WTC11 (cell line): ENCODE data around the gene DNAJC12. TPM values are rescaled to one million over a fixed set of nuclear protein-coding genes. Genes with fewer than 3 reads are reported as not detected.
"Not testable (repeated sequence)": the region's sequence is repeated elsewhere in the genome, so short reads cannot be mapped to it uniquely, and the experiment has no call there.

Experiments used
- ATAC-seq: fragments of 200-7000 bp; cut with Tn5 transposase; 2 replicates; pipeline ENCODE4 v1.10.0; 2021; ENCODE audit warnings: mild to moderate bottlenecking, moderate library complexity
- CTCF ChIA-PET: fragments of 300-600 bp; sonication (Branson Sonifier 250); formaldehyde crosslinking; loops from one replicate; lab custom pipeline; 2021; ENCODE audit warnings: antibody characterized with exemption; lab: Charles Lee
- POLR2A ChIA-PET: fragments of 350-600 bp; sonication (Branson Sonifier 250); formaldehyde crosslinking; loops from one replicate; lab custom pipeline; 2021; ENCODE audit warnings: antibody characterized with exemption; lab: Charles Lee
- DNase-seq: peaks from one replicate; pipeline ENCODE4 v3.0.0; 2021; ENCODE audit warnings: low spot score
- H3K27ac Mint-ChIP-seq: 2 replicates; pipeline ENCODE4 v1.8.0; 2021; ENCODE audit warnings: mixed read lengths
- H3K27me3 Mint-ChIP-seq: 2 replicates; pipeline ENCODE4 v1.8.0; 2021; ENCODE audit warnings: low read depth, mild to moderate bottlenecking, moderate library complexity, mixed read lengths
- H3K36me3 Mint-ChIP-seq: 2 replicates; pipeline ENCODE4 v1.8.0; 2021; ENCODE audit warnings: mixed read lengths
- H3K4me1 Mint-ChIP-seq: 2 replicates; pipeline ENCODE4 v1.8.0; 2022; ENCODE audit warnings: mixed read lengths
- H3K4me3 Mint-ChIP-seq: 2 replicates; pipeline ENCODE4 v1.8.0; 2021; ENCODE audit warnings: mild to moderate bottlenecking, moderate library complexity, mixed read lengths
- H3K9me3 Mint-ChIP-seq: 2 replicates; pipeline ENCODE4 v1.8.0; 2021; ENCODE audit warnings: mixed read lengths
- ATF1 ChIP-seq: sonication (generic); formaldehyde crosslinking; IDR thresholded peaks from 2 replicates; pipeline ENCODE4 v1.8.1; 2023; ENCODE audit warnings: mild to moderate bottlenecking, moderate library complexity, missing genetic modification reagents
- GRHL2 ChIP-seq: fragments of 250-450 bp; sonication (Bioruptor Pico); IDR thresholded peaks from 2 replicates; pipeline ENCODE4 v1.8.0; 2022; ENCODE audit warnings: mild to moderate bottlenecking, moderate library complexity; ENCODE audit not compliant: insufficient replicate concordance, severe bottlenecking
- IRF2 ChIP-seq: sonication (generic); formaldehyde crosslinking; IDR thresholded peaks from 2 replicates; pipeline ENCODE4 v1.8.0; 2022; ENCODE audit warnings: low read depth, missing genetic modification reagents, borderline replicate concordance
- NR2C2 ChIP-seq: sonication (generic); formaldehyde crosslinking; IDR thresholded peaks from 2 replicates; pipeline ENCODE4 v1.8.0; 2022; ENCODE audit warnings: mild to moderate bottlenecking, missing genetic modification reagents
- TCF7 ChIP-seq: sonication (generic); formaldehyde crosslinking; IDR thresholded peaks from 2 replicates; pipeline ENCODE4 v1.8.0; 2022; ENCODE audit warnings: mild to moderate bottlenecking, low read depth, missing genetic modification reagents, moderate library complexity
- ZNF121 ChIP-seq: sonication (generic); formaldehyde crosslinking; IDR thresholded peaks from 2 replicates; pipeline ENCODE4 v1.8.0; 2023; ENCODE audit warnings: missing genetic modification reagents
- ZNF232 ChIP-seq: sonication (generic); formaldehyde crosslinking; IDR thresholded peaks from 2 replicates; pipeline ENCODE4 v1.8.0; 2022; ENCODE audit warnings: mild to moderate bottlenecking, missing genetic modification reagents
- total RNA-seq: library from RNA; stranded (reverse); gene quantifications from 3 replicates; pipeline ENCODE4 v1.2.3, GENCODE V29; 2021
- TF ChIP-seq, protein P1 (sequence below): fragments of 250-450 bp; sonication (Bioruptor Pico); conservative IDR thresholded peaks from 2 replicates; pipeline ENCODE4 v1.9.0; 2021; ENCODE audit warnings: mild to moderate bottlenecking
- TF ChIP-seq, protein P2 (sequence below): sonication (generic); formaldehyde crosslinking; IDR thresholded peaks from 2 replicates; pipeline ENCODE4 v1.8.0; 2023; ENCODE audit warnings: missing genetic modification reagents, mild to moderate bottlenecking, borderline replicate concordance
- TF ChIP-seq, protein P3 (sequence below): fragments of 200-600 bp; IDR thresholded peaks from 2 replicates; pipeline ENCODE4 v1.8.0; 2022; ENCODE audit warnings: antibody characterized with exemption

DNAJC12 gene
- total RNA-seq, 1 experiment from 2014 or later: 0.94 TPM

DNA sequence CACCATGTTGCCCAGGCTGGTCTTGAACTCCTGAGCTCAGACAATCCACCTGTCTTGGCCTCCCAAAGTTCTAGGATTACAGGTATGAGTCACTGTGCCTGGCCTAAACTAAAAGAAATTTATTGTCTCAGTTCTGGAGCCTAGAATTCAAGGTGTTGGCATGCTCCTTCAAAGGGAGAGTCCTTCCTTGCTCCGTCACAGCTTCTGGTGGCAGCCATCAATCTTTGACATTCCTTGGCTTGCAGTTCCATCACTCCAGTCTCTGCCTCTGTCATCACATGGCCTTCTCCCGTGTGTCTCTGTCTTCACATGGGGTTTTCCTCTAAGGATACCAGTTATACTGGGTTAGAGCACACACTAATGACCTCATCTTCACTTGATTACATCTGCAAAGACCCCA, 55.5 kb downstream of the DNAJC12 start:
- H3K9me3 Mint-ChIP-seq: no peaks in the 10 kb centered on the region

DNA sequence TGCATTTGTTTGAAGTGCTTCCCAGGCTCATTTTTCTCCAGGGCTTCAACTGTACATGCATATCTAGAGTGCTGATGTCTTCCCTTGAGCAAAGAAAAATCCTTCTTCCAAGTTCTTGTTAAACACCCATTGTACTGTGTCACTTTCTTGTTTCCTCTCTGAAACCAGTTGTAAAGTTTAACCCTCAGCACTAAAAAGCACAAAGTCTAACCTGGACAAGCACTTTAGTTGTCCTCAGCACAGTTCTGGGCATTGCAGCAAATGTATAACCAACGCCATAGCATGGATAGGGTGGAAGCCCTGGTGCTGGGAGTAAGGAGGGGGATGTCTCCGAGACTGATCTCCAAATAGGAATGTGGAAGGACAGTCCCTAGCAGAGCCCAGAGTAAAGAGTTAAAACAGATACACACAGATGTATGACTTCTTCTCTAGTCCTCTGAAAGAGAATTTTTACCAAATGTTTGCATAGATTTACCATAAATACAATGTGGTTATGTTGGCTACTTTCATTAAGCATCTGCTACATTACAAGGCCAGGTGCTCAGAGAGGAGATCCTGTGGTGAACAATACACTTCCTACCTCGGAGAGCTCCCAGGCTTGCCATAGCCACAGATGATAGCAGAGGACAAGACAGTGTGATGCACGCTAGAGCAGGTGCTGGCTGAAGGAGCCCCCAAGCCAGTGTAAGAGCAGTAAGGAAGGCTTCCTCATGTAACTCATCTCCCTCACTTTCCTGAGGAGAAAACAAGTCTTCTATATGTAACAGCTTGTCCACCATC, 57.0 kb downstream of the DNAJC12 start:
- no peak overlapping the region for H3K4me3 Mint-ChIP-seq
- H3K4me1 Mint-ChIP-seq: no peaks in the 10 kb centered on the region
- TF ChIP-seq ZNF121 (CRISPR knock-in tag): 0 out of 2 replicates have a peak, but pooled peaks have one; percentile 7
- TF ChIP-seq GRHL2 (CRISPR knock-in tag): no peak
- H3K27ac Mint-ChIP-seq: no peak overlapping the region
- DNase-seq: no peak
- POLR2A ChIA-PET: no interaction called here
- ATAC-seq: peak; percentile 64
- no peaks in the 10 kb centered on the region; the same call in 1 of the 2 replicates for H3K27me3 Mint-ChIP-seq
- CTCF ChIA-PET: interaction anchor here (1.4 to 2.9 kb wide), 4 partner anchors 14 to 115 kb away, joined by 4 to 48 read pairs (median 14); partner anchors contain the start of gene CTNNA3
- H3K36me3 Mint-ChIP-seq: no peaks in the 10 kb centered on the region
- no peaks in the 10 kb centered on the region for H3K9me3 Mint-ChIP-seq

More for the DNA sequence above, 55.5 kb downstream of the DNAJC12 start:
- no peak for ATAC-seq
- no peak overlapping the region for H3K27ac Mint-ChIP-seq
- ChIA-PET POLR2A (no interaction called here), CTCF (interaction anchor here (1.4 kb wide), 1 partner anchor 85 kb away, joined by 4 read pairs; no protein-coding TSS in a partner anchor)
- H3K27me3 Mint-ChIP-seq: no peaks in the 10 kb centered on the region; the same call in 1 of the 2 replicates
- no peak for DNase-seq
- H3K4me1 Mint-ChIP-seq: no peaks in the 10 kb centered on the region
- H3K36me3 Mint-ChIP-seq: no peaks in the 10 kb centered on the region
- H3K4me3 Mint-ChIP-seq: no peak overlapping the region
- TF ChIP-seq, protein P1, sequence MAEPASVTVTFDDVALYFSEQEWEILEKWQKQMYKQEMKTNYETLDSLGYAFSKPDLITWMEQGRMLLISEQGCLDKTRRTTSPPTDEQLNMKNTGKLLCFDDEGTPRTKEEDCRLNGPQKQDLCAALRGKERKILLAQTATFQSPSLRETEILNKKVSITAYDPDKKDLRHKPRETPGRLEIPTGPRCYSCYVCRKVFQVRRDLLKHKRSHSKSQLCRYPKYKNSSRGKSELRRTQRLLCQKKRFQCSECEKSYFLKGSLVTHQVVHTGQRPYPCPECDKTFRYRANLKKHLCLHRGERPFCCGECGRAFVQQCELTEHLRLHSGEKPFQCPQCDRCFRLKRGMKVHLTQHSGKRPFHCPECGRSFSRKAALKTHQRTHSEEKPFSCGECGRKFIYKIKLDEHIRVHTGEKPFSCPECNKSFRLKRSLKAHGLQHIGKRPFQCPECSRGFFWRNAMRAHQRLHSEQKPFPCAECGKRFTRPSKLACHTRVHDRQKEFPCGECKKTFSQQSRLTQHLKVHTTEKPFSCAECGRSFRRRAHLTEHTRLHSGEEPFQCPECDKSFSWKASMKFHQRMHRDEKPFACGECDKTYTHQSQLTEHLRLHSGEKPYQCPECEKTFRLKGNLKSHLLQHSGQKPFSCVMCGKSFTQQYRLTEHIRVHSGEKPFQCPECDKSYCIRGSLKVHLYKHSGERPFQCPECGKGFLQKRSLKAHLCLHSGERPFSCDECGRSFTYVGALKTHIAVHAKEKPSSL (CRISPR knock-in tag): no peak
- TF ChIP-seq ZNF121 (CRISPR knock-in tag): no peak
- TF ChIP-seq IRF2 (CRISPR knock-in tag): no peak
- TF ChIP-seq ATF1 (CRISPR knock-in tag): no peak
- no peak for TF ChIP-seq ZNF232 (CRISPR knock-in tag)
- TF ChIP-seq, protein P2, sequence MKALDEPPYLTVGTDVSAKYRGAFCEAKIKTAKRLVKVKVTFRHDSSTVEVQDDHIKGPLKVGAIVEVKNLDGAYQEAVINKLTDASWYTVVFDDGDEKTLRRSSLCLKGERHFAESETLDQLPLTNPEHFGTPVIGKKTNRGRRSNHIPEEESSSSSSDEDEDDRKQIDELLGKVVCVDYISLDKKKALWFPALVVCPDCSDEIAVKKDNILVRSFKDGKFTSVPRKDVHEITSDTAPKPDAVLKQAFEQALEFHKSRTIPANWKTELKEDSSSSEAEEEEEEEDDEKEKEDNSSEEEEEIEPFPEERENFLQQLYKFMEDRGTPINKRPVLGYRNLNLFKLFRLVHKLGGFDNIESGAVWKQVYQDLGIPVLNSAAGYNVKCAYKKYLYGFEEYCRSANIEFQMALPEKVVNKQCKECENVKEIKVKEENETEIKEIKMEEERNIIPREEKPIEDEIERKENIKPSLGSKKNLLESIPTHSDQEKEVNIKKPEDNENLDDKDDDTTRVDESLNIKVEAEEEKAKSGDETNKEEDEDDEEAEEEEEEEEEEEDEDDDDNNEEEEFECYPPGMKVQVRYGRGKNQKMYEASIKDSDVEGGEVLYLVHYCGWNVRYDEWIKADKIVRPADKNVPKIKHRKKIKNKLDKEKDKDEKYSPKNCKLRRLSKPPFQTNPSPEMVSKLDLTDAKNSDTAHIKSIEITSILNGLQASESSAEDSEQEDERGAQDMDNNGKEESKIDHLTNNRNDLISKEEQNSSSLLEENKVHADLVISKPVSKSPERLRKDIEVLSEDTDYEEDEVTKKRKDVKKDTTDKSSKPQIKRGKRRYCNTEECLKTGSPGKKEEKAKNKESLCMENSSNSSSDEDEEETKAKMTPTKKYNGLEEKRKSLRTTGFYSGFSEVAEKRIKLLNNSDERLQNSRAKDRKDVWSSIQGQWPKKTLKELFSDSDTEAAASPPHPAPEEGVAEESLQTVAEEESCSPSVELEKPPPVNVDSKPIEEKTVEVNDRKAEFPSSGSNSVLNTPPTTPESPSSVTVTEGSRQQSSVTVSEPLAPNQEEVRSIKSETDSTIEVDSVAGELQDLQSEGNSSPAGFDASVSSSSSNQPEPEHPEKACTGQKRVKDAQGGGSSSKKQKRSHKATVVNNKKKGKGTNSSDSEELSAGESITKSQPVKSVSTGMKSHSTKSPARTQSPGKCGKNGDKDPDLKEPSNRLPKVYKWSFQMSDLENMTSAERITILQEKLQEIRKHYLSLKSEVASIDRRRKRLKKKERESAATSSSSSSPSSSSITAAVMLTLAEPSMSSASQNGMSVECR (CRISPR knock-in tag): no peak
- TF ChIP-seq NR2C2: no peak

DNA sequence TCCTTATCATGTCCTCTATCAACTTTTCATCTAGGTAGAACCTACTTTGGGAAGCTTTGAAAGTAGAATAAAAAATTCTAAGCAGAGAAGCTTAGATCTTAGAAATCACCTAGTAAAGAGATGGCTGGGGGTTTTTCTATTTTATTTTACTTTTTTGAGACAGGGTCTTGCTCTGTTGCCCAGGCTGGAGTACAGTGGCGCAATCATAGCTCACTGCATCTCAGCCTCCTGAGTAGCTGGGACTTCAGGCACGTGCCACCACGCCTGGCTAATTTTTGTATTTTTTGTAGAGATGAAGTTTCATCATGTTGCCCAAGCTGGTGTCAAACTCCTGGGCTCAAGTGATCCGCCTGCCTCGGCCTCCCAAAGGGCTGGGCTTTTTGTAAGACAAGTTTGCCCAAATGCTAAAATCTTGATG, 57.8 kb downstream of the DNAJC12 start:
- H3K9me3 Mint-ChIP-seq, DNase-seq, H3K27ac Mint-ChIP-seq, ATAC-seq, H3K4me3 Mint-ChIP-seq, H3K4me1 Mint-ChIP-seq, H3K36me3 Mint-ChIP-seq, H3K27me3 Mint-ChIP-seq: not testable (repeated sequence)
- POLR2A ChIA-PET: interaction anchor here (1.3 kb wide), 1 partner anchor 83 kb away, joined by 3 read pairs; no protein-coding TSS in a partner anchor
- CTCF ChIA-PET: interaction anchor here (0.5 to 2.9 kb wide), 15 partner anchors 8 to 866 kb away, joined by 3 to 48 read pairs (median 6); partner anchors contain the start of gene CTNNA3

DNA sequence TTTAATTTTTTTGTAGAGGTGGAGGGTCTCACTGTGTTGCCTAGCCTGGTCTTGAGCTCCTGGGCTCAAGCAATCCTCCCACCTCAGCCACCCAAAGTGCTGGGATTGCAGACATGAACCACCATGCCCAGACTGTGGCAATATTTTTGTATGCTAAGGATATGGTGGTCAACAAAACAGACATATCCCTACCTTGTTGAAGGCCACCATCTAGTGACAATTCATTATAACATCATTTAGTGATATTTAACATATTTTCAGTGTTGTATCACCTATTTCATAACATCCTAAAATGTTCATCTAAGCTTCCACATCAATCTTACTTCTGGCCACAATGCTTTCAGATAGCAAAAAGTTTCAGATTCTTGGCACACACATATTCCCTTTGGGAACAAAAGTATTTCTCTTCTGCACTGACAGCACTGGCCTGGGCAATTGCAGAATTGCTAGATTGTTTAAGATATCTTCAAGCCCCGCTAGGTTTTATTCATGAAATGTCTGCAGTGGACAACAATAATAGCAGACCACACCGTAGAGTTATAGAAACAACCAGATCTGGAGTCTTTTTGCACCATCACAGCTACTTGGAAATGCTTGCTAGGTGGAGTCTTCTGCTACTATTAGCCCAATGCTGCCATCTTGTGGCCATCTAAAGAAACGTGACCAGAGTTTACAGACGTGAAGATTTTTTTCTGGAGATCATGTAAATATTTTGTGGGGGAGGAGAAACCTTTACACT, 58.4 kb downstream of the DNAJC12 start:
- ChIA-PET CTCF (interaction anchor here (0.5 to 2.9 kb wide), 21 partner anchors 9 to 866 kb away, joined by 3 to 48 read pairs (median 4); partner anchors contain the start of genes CTNNA3 and DNAJC12), POLR2A (interaction anchor here (1.3 kb wide), 1 partner anchor 82 kb away, joined by 3 read pairs; no protein-coding TSS in a partner anchor)
- Mint-ChIP-seq H3K9me3 (no peaks in the 10 kb centered on the region), H3K4me3 (no peak overlapping the region), H3K27ac (no peak overlapping the region), H3K27me3 (no peaks in the 10 kb centered on the region; the same call in 1 of the 2 replicates), H3K4me1 (no peaks in the 10 kb centered on the region), H3K36me3 (no peaks in the 10 kb centered on the region)
- ATAC-seq (peak; percentile 79), DNase-seq (peak; percentile 54)
- no peak for TF ChIP-seq TCF7 (CRISPR knock-in tag)
- TF ChIP-seq, protein P3, sequence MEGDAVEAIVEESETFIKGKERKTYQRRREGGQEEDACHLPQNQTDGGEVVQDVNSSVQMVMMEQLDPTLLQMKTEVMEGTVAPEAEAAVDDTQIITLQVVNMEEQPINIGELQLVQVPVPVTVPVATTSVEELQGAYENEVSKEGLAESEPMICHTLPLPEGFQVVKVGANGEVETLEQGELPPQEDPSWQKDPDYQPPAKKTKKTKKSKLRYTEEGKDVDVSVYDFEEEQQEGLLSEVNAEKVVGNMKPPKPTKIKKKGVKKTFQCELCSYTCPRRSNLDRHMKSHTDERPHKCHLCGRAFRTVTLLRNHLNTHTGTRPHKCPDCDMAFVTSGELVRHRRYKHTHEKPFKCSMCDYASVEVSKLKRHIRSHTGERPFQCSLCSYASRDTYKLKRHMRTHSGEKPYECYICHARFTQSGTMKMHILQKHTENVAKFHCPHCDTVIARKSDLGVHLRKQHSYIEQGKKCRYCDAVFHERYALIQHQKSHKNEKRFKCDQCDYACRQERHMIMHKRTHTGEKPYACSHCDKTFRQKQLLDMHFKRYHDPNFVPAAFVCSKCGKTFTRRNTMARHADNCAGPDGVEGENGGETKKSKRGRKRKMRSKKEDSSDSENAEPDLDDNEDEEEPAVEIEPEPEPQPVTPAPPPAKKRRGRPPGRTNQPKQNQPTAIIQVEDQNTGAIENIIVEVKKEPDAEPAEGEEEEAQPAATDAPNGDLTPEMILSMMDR: peak; percentile 73
